ENCODE data around the gene CES1.
"Not testable (repeated sequence)": the region's sequence is repeated elsewhere in the genome, so short reads cannot be mapped to it uniquely, and the experiment has no call there.

CES1 gene

DNA sequence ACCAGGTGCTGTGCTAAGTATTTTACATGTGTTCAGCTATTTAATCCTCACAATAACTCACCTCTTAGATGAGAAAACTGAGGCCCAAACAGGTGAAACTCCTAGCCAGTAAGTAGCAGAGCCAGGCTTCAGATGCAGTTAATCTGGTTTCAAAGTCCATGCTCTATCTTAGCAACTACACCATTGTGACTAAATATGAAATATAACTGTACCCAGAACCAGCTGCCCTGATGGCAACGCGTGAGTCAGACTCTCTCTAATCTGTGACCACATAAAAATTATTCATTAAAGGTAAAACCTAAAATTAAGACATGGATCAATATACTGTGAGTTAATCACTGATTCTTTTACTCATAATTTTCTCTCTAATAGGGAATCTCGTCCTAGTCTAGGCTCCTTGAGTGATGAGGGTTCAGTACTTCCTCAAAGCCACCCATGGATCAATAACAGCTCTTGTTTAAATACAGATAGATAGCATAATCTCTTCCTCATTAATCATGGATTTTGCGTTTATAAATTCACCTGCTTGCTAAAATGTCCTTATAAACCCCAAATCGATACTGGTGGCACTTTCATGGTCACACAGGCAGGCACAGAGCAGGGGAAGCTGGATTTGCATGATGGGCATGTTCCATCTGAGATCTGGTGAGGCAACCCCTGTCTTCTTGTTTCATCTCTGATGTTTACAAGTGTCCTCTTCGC, 50.7 kb downstream of the CES1 start:
- DNase-seq, result not testable (repeated sequence)

DNA sequence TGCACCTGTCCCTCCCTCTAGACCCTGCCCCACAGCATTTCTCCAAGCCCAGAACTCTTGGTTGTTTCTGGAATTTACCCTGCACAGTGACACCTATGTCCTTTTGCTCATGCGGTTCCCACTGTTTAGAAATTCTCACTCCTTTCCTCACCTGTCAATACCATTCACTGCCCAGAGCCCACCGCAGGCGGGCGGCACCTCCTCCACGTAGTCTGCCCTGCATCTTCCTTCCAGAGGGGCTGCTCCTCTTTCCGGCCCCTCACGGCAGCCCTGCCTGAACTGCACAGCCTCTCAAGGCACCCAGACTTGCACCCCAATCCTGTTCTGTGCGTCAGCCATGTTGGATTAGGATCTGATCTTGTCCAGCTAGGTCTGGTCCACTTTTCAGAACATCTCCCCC, 51.4 kb downstream of the CES1 start:
- not testable (repeated sequence) for DNase-seq

DNA sequence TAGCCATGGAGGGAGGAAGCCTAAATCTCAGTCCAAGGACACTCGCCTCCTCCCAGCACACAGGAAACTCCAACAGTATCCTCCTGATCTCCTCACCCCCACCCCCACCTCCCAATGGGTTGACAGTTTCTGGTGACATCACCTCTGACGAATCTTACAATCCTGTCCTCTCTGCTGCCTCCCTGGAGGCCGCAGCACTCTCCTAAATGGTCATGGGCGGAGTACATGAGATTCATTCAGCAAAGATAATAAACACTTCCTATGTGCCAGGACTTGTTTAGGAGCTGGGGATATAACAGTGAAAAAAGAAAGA, 52.8 kb downstream of the CES1 start:
- DNase-seq, result not testable (repeated sequence)

DNA sequence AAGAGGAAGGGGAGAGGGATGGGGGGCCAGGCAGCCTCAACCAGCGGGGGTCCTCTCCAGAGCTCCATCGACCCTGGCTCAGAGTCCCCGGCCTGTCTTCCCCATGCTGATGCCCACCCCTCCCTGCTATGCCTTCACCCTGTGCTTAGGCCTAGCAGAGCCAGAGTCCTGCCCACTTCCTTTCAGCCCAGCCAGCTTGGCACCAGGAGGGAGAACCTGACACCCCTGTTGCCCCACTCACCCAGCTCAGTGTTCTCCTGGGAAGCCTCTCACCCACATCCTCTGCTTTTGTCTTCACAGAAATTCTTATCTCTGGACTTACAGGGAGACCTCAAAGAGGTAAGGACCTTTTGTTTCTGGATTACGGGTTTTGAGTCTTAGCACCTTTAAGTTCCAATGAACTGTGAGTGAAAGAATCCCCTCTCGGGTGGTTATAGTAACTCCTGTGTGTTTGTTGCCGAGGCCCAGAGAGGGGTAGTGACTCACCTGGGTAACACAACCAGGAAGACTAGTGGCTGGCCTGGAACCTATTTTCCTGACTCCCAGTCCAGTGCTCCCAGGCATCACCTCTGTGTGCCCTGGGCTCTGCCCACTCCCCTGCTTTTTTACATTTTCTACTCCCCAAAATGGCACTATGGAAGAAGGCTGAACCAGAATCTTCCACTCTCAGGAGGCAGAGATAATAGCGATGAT, 53.3 kb downstream of the CES1 start:
- DNase-seq, result no peak

DNA sequence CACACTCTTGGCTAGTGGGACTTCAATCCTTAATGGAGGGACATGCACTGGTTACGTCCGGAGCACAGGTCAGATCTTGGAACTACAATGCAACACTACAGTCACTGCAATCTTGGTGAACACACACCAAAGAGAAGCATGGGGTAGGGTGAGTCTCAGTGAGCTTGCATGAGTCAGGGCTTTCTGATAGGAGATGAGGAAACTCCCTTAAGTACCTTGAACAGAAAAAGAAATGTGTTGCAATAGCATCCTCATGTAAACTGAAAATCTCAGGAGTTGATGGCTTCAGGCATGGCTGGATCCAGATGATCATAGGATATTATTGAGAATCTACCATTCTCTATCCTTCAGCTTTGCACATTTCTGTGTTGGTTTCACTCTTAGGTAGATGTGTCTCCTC, 54.1 kb downstream of the CES1 start:
- DNase-seq, result no peak

DNA sequence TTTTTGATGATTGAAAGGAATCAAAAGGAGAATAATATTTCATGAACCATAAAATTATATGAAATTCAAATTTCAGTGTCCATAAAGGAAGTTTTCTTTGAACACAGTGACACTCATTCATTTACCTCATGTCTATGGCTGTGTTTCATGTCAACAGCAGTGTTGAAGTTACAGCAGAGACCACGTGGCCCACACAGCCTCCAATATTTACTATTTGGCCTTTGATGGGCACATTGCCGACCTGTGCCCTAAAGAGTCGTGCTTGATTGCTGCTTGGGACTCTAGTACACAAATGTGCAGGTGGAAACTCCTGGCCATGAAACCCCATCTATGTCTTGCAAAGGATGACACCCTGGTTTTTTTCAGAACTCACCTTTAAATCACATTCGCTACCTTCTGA, 57.0 kb downstream of the CES1 start:
- DNase-seq, result no peak

DNA sequence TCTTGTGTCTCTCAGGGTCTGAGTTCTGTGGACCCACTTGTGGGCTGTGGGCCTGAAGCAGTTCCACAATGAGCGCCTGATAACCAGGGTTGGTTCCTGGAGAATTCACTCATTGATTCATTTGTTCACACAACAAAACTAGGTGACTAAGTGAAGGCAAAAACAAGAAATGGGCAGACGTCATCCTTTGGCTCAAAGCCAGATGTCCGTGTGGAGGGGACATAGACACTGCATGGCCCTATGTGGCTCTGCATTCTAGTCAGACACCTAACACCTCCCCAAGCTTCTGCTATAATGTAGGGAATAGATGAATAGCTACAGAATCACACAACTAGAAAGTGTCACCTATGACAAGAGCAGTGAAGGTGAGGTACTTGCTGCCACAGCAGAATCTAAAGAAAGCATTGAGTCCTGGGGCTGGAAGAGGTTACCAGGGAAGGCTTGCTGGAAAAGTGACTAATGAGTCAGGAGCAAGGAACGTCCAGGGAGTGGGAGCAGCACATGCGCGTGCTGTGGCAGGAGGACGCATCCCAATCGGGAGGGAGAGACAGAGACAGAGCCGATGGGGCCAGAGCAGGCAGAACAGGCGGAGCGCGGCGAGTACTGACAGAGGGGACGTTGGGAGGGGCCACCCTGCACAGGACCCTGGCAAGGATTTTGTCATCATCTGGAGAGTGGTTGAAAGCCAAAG, 58.9 kb downstream of the CES1 start:
- no peak for DNase-seq

DNA sequence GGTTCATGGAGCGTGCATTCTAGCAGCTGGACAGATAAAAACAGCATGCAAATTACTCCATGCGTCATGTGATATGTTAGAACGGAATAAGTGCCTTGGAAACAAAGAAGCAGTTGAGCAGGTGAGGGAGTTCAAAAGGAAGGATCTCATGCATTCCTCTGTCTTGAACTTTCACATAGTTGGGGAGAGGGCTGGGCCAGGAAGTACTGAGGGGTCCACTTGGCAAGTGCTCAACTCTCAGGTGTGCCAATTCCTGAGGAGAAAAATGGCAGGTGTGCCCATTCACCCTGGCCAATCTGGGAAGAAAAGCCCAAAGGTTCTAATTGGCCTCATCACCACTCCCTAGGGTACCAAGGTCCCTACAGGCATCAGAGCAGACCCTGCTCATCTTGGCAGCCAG, 67.7 kb downstream of the CES1 start:
- no peak for DNase-seq

DNA sequence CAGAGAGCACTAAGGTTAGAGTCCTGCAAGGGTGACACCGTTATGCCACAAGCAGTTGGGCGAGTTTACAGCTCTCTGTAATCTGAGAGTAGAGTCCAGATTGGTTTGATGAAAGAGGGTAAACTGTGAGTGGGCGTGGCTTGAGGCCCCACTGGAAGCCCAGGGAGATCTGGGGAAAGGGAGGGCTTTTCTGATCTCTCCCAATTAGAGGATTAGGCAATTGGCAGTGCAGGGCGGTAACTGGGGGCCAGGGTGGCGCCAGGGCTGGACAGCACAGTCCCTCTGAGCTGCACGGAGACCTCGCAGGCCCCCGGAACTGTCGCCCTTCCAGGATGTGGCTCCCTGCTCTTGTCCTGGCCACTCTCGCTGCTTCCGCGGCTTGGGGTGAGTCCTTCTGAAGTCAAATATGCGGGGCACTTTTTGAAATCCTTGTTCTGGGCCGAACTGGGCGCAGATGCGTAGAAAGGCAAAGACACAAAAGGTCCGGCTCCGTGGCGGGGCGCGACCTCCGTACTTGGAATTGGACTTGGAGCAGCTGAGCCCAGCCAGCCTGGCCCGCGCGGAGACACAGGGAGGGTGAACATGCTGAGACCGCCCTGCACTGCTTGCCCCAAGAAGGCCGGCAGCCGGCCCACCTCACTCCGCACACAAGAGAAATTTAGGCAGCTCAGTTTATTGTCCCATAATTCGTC, 72.4 kb downstream of the CES1 start:
- DNase-seq, result no peak

DNA sequence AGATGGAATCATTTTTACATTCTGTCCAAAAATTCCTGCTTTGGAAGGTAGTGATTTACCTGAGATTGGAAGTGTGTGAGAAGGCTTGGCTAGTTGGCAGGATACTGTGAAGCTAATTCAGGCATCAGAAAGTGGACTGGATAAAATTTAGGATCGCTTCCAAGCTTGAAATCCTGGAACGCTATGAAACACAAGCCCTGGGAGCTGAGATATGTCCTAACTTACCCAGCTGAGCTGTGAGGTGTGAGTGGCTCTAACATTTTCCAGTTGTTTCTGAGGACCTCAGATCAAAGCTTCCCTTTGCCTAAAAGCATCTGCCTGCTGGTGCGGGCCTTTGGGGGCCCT, 73.0 kb downstream of the CES1 start:
- not testable (repeated sequence) for DNase-seq

DNA sequence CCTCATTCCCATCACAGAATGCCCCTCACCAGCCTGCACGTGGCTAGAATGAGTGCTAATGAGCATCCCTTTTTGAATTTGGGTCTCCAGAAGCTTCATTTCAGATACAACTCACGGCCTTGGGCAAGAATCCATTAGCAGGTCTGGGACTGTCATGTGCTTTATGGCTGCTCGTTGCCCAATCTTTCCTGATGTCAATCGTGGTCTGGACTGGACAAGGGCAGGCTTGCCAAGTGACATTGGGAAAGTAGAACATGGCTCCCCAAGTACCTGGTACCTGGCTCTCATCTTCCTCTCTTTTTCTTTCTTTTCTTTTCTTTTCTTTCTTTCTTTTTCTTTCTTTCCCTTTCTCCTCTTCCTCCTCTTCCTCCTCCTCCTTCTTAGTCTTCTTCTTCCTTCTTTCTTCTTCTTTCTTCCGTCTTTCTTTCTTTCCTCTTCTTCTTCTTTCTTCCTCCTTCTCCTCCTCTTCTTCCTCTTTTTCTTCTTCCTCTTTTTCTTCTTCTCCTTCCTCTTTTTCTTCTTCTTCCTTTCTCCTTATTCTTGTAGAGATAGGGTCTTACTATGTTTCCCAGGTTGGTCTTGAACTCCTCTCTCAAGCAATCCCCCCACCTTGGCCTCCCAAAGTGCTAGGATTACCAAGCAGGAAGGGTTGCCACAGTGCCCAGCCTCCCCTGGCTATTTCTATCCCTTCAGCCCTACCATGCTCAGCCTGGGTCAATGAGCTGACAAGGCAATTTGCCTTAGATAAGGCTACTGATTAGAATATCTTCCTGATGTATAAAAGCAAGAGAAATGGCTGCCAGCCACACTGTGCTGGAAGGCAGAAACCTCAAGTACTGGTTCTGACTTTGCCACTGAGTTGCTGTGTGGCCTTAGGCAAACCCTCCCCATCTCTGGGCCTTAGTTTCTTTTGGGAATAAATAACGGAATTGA, 75.0 kb downstream of the CES1 start:
- DNase-seq, result not testable (repeated sequence)

DNA sequence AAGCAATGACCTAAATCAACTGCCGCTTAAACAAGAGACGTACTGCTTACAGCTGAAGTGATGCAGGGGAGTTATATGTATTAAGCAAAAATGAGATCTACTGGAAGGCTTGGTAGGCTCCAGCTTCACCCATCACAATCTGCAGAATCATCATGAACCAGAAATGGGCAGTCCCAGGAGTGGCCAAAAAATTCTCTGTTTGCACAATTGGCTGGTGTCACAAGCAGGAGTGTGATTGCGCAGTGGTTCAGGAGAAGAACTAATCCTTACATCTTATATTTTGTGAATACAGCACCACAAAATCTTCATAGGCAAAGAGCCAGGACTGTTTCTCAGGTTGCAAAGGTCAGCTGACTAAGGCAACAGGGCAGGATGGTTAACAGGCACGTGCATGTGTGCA, 75.9 kb downstream of the CES1 start:
- DNase-seq, result no peak

DNA sequence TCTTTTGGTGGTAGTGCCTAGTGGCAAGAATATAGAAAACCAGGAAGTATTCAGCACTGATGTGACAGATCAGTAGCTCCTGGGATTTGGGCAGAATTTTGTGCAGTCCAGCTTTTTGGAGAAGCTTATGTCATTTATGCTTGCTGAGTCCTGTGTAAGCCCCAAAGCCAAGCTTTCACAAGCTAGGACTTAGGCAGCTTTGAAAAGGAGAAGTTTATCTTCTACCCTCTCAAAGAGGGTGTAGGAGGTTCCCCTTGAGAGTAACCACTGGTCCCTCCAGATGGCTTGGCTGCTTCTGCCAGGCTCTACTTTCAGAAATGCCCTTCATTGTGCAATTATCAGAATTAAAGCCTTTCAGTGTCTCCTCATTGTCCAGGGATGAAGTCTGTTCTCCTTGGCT, 78.8 kb downstream of the CES1 start:
- DNase-seq, result no peak

DNA sequence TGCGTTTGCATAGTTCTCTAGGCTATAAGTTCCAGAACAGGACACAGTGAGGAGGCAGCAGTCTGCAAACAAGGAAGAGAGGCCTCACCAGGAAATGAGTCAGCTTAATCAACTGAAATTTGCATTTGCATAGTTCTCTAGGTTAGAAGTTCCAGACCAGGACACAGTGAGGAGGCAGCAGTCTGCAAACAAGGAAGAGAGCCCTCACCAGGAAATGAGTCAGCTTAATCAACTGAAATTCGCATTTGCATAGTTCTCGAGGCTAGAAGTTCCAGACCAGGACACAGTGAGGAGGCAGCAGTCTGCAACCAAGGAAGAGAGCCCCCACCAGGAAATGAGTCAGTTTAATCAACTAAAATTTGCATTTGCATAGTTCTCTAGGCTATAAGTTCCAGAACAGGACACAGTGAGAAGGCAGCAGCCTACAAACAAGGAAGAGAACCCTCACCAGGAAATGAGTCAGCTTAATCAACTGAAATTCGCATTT, 79.7 kb downstream of the CES1 start:
- DNase-seq, result not testable (repeated sequence)
